Measurements from ENCODE around the gene YIPF4. TPM values are rescaled to one million over a fixed set of nuclear protein-coding genes. Genes with fewer than 3 reads are reported as not detected.
A peak's percentile ranks its signal among the peaks of the same experiment; 100 is the strongest.

YIPF4 gene
- total and polyA plus RNA-seq, 2 donors (not counting 3 experiments of a cell fraction or from before 2014, with no cell fraction given) = 8.6 to 40.1 TPM

DNA sequence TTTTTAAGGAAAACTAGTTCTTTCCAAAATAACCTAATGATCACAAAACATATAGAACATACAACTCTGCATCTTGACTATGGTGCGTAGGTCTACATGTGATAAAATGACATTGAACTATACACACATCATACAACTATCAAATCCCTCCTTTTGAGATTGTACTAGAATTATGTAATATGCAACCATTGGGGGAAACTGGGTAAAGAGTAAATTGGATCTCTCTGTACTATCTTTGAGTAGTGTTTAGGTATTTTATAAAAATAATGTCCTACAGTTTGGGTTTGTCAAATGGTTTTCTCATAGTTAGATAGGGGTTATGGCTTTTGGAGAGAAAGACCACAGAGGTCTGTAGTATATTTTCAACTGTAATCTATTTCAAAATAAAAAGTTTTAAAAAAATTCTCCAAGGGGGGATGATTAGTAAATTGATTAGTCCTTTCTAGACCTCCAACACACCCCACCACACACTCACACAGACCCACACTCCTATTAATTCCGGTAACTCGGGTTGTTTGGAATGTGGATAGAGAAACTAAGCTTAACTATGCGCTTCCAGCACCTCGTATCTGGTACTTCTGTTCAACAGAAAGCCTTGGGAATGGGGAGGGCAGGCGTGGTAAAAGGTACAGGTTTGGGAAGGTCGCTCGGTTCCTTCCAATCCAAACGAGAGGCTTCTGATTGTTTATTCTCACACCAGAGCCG lies 78.4 kb downstream of the YIPF4 start:
- CTCF ChIA-PET = interaction anchor here (1.0 kb wide), 1 partner anchor 14 kb away, joined by 3 read pairs; no protein-coding TSS in a partner anchor
- intact Hi-C loops (cut with micrococcal nuclease) = no loop called here

More for the DNA sequence above, 78.4 kb downstream of the YIPF4 start:
- peaks cover 39% of the 10 kb centered on the region for H3K79me2 ChIP-seq (ENCODE audit: control insufficient read depth, insufficient read depth, low read length)
- peak overlapping the region; percentile 76 for H3K4me2 ChIP-seq (ENCODE audit: insufficient read depth, low read length)
- H4K20me1 ChIP-seq (replicated peaks; ENCODE audit: control insufficient read depth, extremely low read depth, insufficient read depth, low read length) = no peaks in the 10 kb centered on the region
- FAIRE-seq (no peak), DNase-seq (ENCODE audit: low read depth, low spot score) (no peak)
- H3K9ac ChIP-seq (replicated peaks; ENCODE audit: extremely low read depth, insufficient read depth, low read length) = peak overlapping the region; percentile 97
- no peaks in the 10 kb centered on the region for H3K9me1 ChIP-seq (replicated peaks; ENCODE audit: control insufficient read depth, extremely low read depth, insufficient read depth, low read length)
- no peaks in the 10 kb centered on the region for H3K9me3 ChIP-seq (replicated peaks; ENCODE audit: control insufficient read depth, insufficient read depth, low read length)
- peak overlapping the region; percentile 33 to 73 (median 68) for H3K4me3 ChIP-seq (replicated peaks in 1 of 3; ENCODE audit: insufficient read depth in 1 of 3, low read depth in 1 of 3, low read length in 3 of 3)
- TSS peak; percentile 88 for BruUV-seq (replicated peaks)
- no peaks in the 10 kb centered on the region for H3K36me3 ChIP-seq (ENCODE audit: control insufficient read depth in 2 of 2, extremely low read depth in 1 of 2, insufficient read depth in 2 of 2, low read length in 2 of 2)
- POLR2A ChIA-PET = no interaction called here
- no peaks in the 10 kb centered on the region for H3K27me3 ChIP-seq (ENCODE audit: control insufficient read depth in 2 of 2, insufficient read depth in 2 of 2, low read length in 2 of 2)
- peak overlapping the region; percentile 77 for H3K27ac ChIP-seq (ENCODE audit: insufficient read depth, low read depth, low read length)
- H2AFZ ChIP-seq (ENCODE audit: low read depth, low read length) = peak overlapping the region; percentile 85
- peaks cover 13% of the 10 kb centered on the region for H3K4me1 ChIP-seq (ENCODE audit: control insufficient read depth, extremely low read depth, insufficient read depth, low read length)
- dilution Hi-C loops (cut with MboI; ENCODE audit: extremely low pct_ligation_motif_present, low sequenced_read_pairs) = no loop called here
- TF ChIP-seq POLR2A (IDR thresholded peaks at IDR 0.05; ENCODE audit: low read depth, low read length) (no peak), EZH2 (IDR thresholded peaks at IDR 0.05; ENCODE audit: borderline replicate concordance, low read depth, low read length, severe bottlenecking) (no peak), GATA2 (IDR thresholded peaks at IDR 0.05; ENCODE audit: insufficient read depth, insufficient read length, low read depth, low read length) (no peak), FOS (IDR thresholded peaks at IDR 0.05; ENCODE audit: borderline replicate concordance, insufficient read depth, low read length) (no peak), JUN (IDR thresholded peaks at IDR 0.05; ENCODE audit: borderline replicate concordance, insufficient read depth, insufficient read length, low read depth) (no peak), MYC (IDR thresholded peaks at IDR 0.05; ENCODE audit: low read depth, low read length) (no peak)
- TF ChIP-seq, protein P1, sequence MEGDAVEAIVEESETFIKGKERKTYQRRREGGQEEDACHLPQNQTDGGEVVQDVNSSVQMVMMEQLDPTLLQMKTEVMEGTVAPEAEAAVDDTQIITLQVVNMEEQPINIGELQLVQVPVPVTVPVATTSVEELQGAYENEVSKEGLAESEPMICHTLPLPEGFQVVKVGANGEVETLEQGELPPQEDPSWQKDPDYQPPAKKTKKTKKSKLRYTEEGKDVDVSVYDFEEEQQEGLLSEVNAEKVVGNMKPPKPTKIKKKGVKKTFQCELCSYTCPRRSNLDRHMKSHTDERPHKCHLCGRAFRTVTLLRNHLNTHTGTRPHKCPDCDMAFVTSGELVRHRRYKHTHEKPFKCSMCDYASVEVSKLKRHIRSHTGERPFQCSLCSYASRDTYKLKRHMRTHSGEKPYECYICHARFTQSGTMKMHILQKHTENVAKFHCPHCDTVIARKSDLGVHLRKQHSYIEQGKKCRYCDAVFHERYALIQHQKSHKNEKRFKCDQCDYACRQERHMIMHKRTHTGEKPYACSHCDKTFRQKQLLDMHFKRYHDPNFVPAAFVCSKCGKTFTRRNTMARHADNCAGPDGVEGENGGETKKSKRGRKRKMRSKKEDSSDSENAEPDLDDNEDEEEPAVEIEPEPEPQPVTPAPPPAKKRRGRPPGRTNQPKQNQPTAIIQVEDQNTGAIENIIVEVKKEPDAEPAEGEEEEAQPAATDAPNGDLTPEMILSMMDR (IDR thresholded peaks at IDR 0.05; ENCODE audit: extremely low read depth in 1 of 2, insufficient read depth in 1 of 2, low read depth in 1 of 2, low read length in 2 of 2) = no peak
- TF ChIP-seq, protein P2, sequence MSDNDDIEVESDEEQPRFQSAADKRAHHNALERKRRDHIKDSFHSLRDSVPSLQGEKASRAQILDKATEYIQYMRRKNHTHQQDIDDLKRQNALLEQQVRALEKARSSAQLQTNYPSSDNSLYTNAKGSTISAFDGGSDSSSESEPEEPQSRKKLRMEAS (IDR thresholded peaks at IDR 0.05; ENCODE audit: insufficient read depth, insufficient read length) = no peak

Data from endothelial cell of umbilical vein (primary cell).